ENCODE data around the gene SENP3.
A peak's percentile ranks its signal among the peaks of the same experiment; 100 is the strongest.

Gene SENP3

DNA sequence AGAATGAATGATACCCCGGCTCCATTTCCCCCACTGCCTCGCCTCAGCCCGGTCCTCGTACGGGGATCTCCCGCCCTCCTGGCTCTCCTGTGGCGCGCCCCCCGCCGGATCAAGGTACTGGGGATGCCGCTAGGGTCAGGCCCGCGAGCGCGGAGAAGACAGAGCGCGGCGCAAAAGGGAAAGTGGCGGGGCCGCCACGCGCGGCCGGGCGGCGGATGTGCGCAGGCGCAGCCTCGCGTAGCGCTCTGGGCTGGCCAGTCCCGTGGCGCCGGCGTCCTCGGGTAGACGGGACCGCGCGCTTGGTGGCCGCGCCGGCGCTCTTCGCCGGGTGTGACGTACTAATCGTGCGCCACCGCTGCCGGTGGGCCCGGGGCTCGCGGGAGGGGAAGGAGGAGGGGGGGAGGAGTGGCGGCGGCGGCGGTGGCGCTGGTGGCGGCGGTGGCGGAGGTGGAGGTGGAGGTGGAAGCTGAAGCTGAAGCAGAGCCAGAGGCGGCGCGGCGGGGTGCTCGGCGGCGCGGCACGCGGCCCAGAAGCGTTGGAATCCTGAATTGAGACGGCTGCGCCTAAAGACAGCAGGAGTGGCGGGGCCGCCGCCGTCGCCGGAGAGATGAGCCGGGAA is at the start of gene SENP3:
SENP3 (plus strand) TSS at position 331 of the 619 bp plus-strand sequence. CDS start 1,158 bp downstream, outside the sequence.
- DNase-seq = peak; percentile 86
- in situ Hi-C loops (cut with MboI; ENCODE audit: low pct_unique_long_range_greater_than_20kb, low sequenced_read_pairs) = no loop called here

DNA sequence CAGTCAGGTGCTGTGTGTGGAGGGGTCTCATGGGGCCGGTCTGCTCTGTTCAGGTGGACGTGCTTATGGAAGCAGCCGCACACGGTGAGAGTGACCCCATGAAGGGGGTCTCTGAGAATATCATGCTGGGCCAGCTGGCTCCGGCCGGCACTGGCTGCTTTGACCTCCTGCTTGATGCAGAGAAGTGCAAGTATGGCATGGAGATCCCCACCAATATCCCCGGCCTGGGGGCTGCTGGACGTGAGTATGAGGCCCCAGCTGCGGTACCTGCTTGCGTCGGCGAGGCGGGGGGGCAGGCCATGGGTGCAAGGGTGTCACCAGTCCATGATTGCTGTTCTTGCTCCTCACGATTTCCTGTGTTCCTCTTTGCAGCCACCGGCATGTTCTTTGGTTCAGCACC is 49.6 kb upstream of the SENP3 start:
- no peak for DNase-seq
- in situ Hi-C loops (cut with MboI; ENCODE audit: low pct_unique_long_range_greater_than_20kb, low sequenced_read_pairs) = no loop called here

DNA sequence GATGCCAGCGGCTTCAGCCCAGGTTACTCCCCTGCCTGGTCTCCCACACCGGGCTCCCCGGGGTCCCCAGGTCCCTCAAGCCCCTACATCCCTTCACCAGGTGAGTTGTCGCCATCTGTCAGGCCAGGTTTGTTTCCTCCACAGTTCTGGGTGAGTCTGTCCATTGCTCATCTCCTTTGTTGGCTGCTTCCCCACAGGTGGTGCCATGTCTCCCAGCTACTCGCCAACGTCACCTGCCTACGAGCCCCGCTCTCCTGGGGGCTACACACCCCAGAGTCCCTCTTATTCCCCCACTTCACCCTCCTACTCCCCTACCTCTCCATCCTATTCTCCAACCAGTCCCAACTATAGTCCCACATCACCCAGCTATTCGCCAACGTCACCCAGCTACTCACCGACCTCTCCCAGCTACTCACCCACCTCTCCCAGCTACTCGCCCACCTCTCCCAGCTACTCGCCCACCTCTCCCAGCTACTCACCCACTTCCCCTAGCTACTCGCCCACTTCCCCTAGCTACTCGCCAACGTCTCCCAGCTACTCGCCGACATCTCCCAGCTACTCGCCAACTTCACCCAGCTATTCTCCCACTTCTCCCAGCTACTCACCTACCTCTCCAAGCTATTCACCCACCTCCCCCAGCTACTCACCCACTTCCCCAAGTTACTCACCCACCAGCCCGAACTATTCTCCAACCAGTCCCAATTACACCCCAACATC is 48.7 kb upstream of the SENP3 start:
- in situ Hi-C loops (cut with MboI; ENCODE audit: low pct_unique_long_range_greater_than_20kb, low sequenced_read_pairs) = no loop called here
- DNase-seq = no peak

DNA sequence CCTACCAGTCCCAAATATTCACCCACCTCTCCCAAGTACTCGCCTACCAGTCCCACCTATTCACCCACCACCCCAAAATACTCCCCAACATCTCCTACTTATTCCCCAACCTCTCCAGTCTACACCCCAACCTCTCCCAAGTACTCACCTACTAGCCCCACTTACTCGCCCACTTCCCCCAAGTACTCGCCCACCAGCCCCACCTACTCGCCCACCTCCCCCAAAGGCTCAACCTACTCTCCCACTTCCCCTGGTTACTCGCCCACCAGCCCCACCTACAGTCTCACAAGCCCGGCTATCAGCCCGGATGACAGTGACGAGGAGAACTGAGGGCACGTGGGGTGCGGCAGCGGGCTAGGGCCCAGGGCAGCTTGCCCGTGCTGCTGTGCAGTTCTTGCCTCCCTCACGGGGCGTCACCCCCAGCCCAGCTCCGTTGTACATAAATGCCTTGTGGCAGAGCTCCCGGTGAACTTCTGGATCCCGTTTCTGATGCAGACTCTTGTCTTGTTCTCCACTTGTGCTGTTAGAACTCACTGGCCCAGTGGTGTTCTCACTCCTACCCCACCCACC is 47.8 kb upstream of the SENP3 start:
- in situ Hi-C loops (cut with MboI; ENCODE audit: low pct_unique_long_range_greater_than_20kb, low sequenced_read_pairs) = no loop called here

GRCh38 chr17:7515911-7516610 is 45.7 kb upstream of the SENP3 start:
- in situ Hi-C loops (cut with MboI; ENCODE audit: low pct_unique_long_range_greater_than_20kb, low sequenced_read_pairs) = no loop called here
- DNase-seq = no peak

More for the DNA sequence above, 47.8 kb upstream of the SENP3 start:
- DNase-seq = no peak

DNA sequence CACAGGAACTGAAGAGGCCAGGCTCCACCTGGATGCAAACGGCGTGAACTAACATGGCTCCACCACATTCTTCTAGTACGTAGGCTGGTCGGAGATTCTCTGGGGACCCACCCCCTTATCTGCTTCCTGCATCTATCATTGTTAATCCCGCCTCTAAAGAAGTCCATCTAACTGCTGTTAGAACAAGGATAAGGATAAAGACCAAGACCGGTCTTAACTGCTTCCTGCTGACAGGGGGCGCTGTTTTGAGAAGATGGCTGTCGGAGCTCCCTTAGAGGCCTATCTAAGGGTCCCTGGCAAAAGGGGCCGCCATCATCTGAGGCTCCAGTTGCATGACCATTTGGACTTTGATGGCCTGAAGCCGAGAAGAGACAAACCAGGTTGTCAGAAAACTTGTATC is 38.7 kb upstream of the SENP3 start:
- peak; percentile 75 for DNase-seq
- in situ Hi-C loops (cut with MboI; ENCODE audit: low pct_unique_long_range_greater_than_20kb, low sequenced_read_pairs) = no loop called here

GRCh38 chr17:7528842-7529241 is 32.9 kb upstream of the SENP3 start:
- in situ Hi-C loops (cut with MboI; ENCODE audit: low pct_unique_long_range_greater_than_20kb, low sequenced_read_pairs) = no loop called here

DNA sequence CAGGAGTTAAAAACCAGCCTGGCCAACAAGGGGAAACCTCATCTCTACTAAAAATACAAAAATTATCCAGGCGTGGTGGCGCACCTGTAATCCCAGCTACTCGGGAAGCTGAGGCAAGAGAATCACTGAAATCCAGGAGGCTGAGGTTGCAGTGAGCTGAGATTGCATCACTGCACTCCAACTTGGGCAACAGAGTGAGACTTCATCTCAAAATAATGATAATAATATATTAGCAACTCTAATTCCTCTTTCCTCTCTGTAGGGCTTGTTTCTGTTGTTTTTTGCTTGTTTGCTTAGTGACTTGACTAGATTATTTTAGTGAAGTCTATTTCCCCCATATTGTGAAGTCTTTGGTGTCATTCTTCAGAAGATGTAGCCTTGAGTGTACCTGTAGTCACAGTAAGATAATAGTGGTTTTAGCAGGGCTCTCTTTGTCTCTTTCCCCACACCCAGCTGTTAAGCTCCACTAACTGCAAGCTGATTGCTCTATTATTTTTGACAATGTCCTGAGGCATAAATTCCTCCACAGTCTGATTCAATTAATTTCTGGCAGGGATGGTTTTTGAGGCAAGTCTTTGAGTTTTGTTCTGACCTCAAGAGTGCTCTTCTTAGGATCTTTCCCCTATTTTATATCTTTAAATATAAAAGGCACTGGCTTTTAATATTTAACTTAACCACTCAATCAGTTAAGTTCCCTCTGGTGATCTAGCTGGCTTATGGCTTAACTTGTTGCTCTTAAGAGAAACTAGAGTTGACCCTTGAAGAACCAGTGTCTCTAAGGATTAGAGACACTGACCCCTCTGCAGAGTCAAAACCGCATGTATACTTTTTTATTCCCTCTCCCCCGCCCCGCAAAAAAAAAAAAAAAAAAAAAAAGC is 31.5 kb upstream of the SENP3 start:
- in situ Hi-C loops (cut with MboI; ENCODE audit: low pct_unique_long_range_greater_than_20kb, low sequenced_read_pairs) = no loop called here
- DNase-seq = no peak

More at GRCh38 chr17:7528842-7529241, 32.9 kb upstream of the SENP3 start:
- no peak for DNase-seq

DNA sequence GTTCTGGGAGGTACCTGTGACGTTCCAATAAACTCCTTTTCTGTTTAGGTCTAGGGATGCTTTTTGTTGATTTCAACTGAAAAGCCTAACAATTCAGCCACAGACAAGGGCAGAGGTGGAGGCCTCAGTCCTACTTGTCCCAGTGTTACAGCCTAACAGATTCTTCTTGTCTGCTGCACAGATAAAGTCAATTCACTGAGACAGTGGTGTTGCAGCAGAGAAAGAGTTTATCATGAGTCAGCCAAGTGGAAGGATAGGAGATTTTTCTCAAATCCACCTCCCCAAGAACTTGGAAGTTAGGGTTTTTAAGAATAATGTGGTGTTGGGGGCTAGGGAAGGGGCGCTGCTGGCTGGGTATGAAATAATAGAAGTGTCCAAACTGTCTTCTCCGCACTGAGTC is 23.7 kb upstream of the SENP3 start:
- in situ Hi-C loops (cut with MboI; ENCODE audit: low pct_unique_long_range_greater_than_20kb, low sequenced_read_pairs) = no loop called here
- no peak for DNase-seq

DNA sequence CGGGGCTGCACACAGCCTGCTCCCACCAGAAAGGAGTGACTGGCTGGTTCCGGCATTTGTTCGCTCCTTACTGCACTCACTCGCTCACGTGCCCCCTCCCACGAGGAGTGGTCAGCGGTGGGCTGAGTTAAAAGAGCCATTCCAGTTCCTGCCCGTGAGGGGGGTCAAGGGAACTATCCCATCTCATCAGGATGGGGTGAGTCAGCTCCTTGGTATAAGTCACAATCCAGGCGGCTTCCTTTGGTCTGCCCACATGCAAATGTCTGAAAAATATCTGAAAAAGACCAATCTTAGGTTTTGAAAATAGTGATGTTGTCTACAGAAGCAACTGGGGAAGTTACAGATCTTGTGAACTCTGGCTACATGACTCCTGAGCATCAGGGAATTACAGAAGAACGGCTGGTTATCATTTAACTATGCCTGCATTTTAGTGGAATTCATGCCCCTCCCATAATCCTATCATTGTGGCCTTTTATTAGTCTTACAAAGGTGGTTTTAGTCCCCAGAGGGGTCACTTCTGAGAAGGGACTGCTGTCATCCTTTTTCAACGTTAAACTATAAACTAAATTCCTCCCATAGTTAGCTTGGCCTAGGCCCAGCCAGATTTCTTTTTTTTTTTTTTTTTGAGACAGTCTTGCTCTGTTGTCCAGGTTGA is 22.7 kb upstream of the SENP3 start:
- no peak for DNase-seq
- in situ Hi-C loops (cut with MboI; ENCODE audit: low pct_unique_long_range_greater_than_20kb, low sequenced_read_pairs) = no loop called here

DNA sequence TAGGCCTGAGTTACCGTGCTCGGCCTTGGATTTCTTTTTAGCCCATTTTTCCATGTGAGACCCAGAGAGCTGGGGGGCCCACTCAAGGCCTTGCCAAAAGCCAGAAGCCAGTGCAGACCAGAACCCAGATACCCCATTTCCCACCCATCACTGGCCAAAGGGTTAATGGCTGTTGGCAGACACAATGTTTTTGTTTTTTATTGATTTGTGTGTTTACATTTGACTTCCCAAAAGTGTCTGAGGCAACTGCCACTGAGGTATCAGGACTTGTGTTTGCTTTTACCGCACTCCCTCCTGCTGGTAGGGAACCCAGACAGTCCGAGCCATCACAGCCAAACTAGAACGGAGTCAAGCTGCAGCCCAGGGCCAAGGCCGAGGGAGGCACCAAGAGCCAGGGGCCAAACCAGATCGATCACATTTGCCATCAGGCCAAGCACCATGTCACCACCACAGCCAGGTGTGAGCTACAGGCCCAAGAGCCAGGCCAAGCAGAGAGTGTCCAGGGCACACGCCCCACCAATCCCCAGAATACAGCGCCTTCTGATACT is 20.6 kb upstream of the SENP3 start:
- in situ Hi-C loops (cut with MboI; ENCODE audit: low pct_unique_long_range_greater_than_20kb, low sequenced_read_pairs) = no loop called here
- no peak for DNase-seq

GRCh38 chr17:7544911-7545310 is 16.8 kb upstream of the SENP3 start:
- DNase-seq = no peak
- in situ Hi-C loops (cut with MboI; ENCODE audit: low pct_unique_long_range_greater_than_20kb, low sequenced_read_pairs) = no loop called here

DNA sequence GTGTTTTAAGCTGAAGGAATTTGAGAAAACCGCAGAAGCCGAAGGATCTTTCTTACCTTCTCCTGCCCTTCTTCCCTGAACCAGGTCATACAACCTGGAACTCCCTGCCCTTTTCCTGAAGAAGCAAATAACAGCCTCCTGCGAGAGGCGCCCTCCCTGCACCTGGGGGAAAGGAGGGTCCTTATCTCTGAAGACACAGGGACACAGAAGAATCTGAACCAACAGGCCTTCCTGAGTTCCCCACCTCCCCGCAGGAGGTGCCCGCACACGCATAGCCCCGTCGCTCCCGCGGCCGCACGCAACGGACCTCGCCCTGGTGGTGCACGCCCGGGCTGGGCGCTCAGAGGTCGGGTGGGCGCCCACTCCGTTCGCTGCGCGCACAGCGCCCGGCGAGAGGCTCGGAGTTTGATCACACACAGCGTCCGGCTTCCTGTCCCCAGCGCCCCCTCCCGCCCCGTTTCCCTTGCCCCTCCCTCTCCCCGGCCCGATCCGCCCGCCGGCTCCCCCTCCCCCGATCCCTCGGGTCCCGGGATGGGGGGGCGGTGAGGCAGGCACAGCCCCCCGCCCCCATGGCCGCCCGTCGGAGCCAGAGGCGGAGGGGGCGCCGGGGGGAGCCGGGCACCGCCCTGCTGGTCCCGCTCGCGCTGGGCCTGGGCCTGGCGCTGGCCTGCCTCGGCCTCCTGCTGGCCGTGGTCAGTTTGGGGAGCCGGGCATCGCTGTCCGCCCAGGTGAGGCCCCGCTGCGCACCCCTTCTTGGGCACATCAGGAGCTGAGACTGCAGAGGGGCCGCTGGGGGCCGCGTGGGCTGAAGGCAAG is 12.9 kb upstream of the SENP3 start, which contains the start of gene TNFSF12:
TNFSF12 (plus strand) TSS at position 474 of the 816 bp plus-strand sequence; CDS start at position 570, 96 bp downstream.
- peak; percentile 60 for DNase-seq
- in situ Hi-C loops (cut with MboI; ENCODE audit: low pct_unique_long_range_greater_than_20kb, low sequenced_read_pairs) = no loop called here

- no peak for DNase-seq
- in situ Hi-C loops (cut with MboI; ENCODE audit: low pct_unique_long_range_greater_than_20kb, low sequenced_read_pairs) = no loop called here
These were observed 12.2 kb upstream of the SENP3 start for GRCh38 chr17:7549401-7550055.

- DNase-seq = no peak
- in situ Hi-C loops (cut with MboI; ENCODE audit: low pct_unique_long_range_greater_than_20kb, low sequenced_read_pairs) = no loop called here
These were observed 11.4 kb upstream of the SENP3 start for GRCh38 chr17:7550344-7550743.

DNA sequence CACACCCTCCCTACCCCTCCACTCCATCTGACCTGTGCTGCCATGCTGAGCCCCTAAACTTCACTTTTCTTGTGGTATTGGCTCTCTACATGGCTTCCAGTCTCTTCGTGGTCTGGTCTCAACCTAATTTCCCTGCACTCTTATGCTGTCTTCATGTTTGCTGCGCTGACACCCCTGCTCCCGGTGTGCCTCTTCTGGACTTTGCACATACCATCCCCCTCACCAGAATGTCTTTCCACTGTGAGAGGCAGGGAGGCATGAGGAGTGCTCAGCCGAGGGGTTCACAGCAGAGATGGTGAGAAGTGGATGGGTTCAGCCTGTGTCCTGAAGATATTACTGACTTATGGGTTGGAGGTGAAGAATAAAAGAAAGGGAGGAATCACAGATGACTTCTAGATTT is 10.3 kb upstream of the SENP3 start:
- DNase-seq = no peak
- in situ Hi-C loops (cut with MboI; ENCODE audit: low pct_unique_long_range_greater_than_20kb, low sequenced_read_pairs) = no loop called here

- DNase-seq = peak; percentile 91
- in situ Hi-C loops (cut with MboI; ENCODE audit: low pct_unique_long_range_greater_than_20kb, low sequenced_read_pairs) = no loop called here
These were observed 9.1 kb upstream of the SENP3 start for GRCh38 chr17:7552621-7553051.
